HCT116 (cell line): ENCODE data around the gene PBX2. TPM values are rescaled to one million over a fixed set of nuclear protein-coding genes. Genes with fewer than 3 reads are reported as not detected.

Source experiments
- ATAC-seq: fragments of 200-7000 bp; cut with Tn5 transposase; 2 replicates; pipeline ENCODE4 v1.9.1; 2020; ENCODE audit warnings: mild to moderate bottlenecking, moderate library complexity
- BruUV-seq: library from RNA; stranded (reverse); fragments of 400-500 nt; replicated peaks from 2 replicates; lab custom pipeline; 2021; lab: Mats Ljungman, UMichigan
- CTCF ChIA-PET: fragments of 300-600 bp; sonication (Branson Sonifier 250); formaldehyde crosslinking; loops from one replicate; lab custom pipeline; 2021; ENCODE audit warnings: antibody characterized with exemption; lab: Charles Lee
- POLR2A ChIA-PET: fragments of 300-600, 350-600 bp; sonication (Branson Sonifier 250); formaldehyde crosslinking; loops from one replicate; lab custom pipeline; 2021; ENCODE audit warnings: antibody characterized with exemption; lab: Charles Lee
- RAD21 ChIA-PET, 2 experiments: fragments of 300-600 bp; sonication (Branson Sonifier 250); formaldehyde crosslinking; loops; one replicate each; lab custom pipeline; 2023; ENCODE audit warnings: low total read pairs in 2 of 2; ENCODE audit not compliant: uncharacterized antibody in 2 of 2, unreplicated experiment in 2 of 2, low non-redundant PET in 1 of 2; lab: Charles Lee
- DNase-seq: peaks from one replicate; pipeline ENCODE4 v3.0.0-alpha.2; 2010; ENCODE audit warnings: low read depth, low spot score
- H2AFZ ChIP-seq: fragments of 200-600 bp; shearing (Covaris generic), sonication (generic); 2 replicates; pipeline ENCODE4 v1.6.1; 2017; ENCODE audit warnings: low read depth, mixed run types, mixed read lengths, antibody characterized with exemption, low read length; ENCODE audit not compliant: poor library complexity, severe bottlenecking
- H3K27ac ChIP-seq: 2 replicates; pipeline ENCODE4 v1.5.1; 2012; ENCODE audit warnings: low read depth, low read length
- H3K27me3 ChIP-seq: fragments of 200-600 bp; sonication (generic); 2 replicates; pipeline ENCODE4 v1.6.1; 2016; ENCODE audit warnings: mixed run types, low read length, mixed read lengths; ENCODE audit not compliant: insufficient read depth
- H3K36me3 ChIP-seq, 2 experiments: fragments of 200-500 bp in 1 of 2; fragments of 200-600 bp in 1 of 2; sonication (Bioruptor generic) in 1 of 2; sonication (generic) in 1 of 2; 2 replicates each; pipeline versions ENCODE4 v1.5.1 to v1.6.1; 2014 to 2016; ENCODE audit warnings: low read length in 2 of 2, inconsistent platforms in 1 of 2, mixed read lengths in 1 of 2, mixed run types in 1 of 2; ENCODE audit not compliant: insufficient read depth in 2 of 2, control insufficient read depth in 1 of 2
- H3K4me1 ChIP-seq, 2 experiments: fragments of 200-600 bp in 1 of 2; sonication (generic) in 1 of 2; 2 replicates each; pipeline versions ENCODE4 v1.5.1 to v1.6.1; 2012 to 2017; ENCODE audit warnings: low read length in 2 of 2, inconsistent platforms in 1 of 2, mild to moderate bottlenecking in 1 of 2, mixed read lengths in 1 of 2, mixed run types in 1 of 2, moderate library complexity in 1 of 2; ENCODE audit not compliant: insufficient read depth in 2 of 2, control insufficient read depth in 1 of 2
- H3K4me2 ChIP-seq: fragments of 200-600 bp; sonication (generic); 2 replicates; pipeline ENCODE4 v1.6.1; 2017; ENCODE audit warnings: mixed run types, low read length, mixed read lengths
- H3K4me3 ChIP-seq, 2 experiments: fragments of 200-600 bp in 1 of 2; sonication (generic) in 1 of 2; replicated peaks in 1 of 2; 2 replicates each; pipeline ENCODE4 v1.5.1; 2011 to 2016; ENCODE audit warnings: low read length in 2 of 2, control low read depth in 1 of 2, low read depth in 1 of 2, mild to moderate bottlenecking in 1 of 2, mixed read lengths in 1 of 2, mixed run types in 1 of 2
- H3K79me2 ChIP-seq: fragments of 200-600 bp; sonication (generic); 2 replicates; pipeline ENCODE4 v1.6.1; 2017; ENCODE audit warnings: mild to moderate bottlenecking, mixed run types, low read length, moderate library complexity, mixed read lengths; ENCODE audit not compliant: insufficient read depth
- H3K9ac ChIP-seq: fragments of 200-600 bp; sonication (generic); 2 replicates; pipeline ENCODE4 v1.6.1; 2016; ENCODE audit warnings: low read length, mixed read lengths
- H3K9me2 ChIP-seq: fragments of 200-600 bp; sonication (generic), shearing (Covaris generic); 2 replicates; pipeline ENCODE4 v1.6.1; 2017; ENCODE audit warnings: mixed run types, mild to moderate bottlenecking, moderate library complexity; ENCODE audit not compliant: insufficient read depth
- H3K9me3 ChIP-seq, 2 experiments: fragments of 200-500 bp in 1 of 2; fragments of 200-600 bp in 1 of 2; sonication (Bioruptor generic) in 1 of 2; sonication (generic) in 1 of 2; 2 replicates each; pipeline ENCODE4 v1.6.1; 2014 to 2017; ENCODE audit warnings: low read length in 2 of 2, mixed read lengths in 2 of 2, inconsistent platforms in 1 of 2, low read depth in 1 of 2, mild to moderate bottlenecking in 1 of 2, mixed run types in 1 of 2, moderate library complexity in 1 of 2; ENCODE audit not compliant: control insufficient read depth in 1 of 2, insufficient read depth in 1 of 2
- H4K20me1 ChIP-seq: fragments of 200-600 bp; sonication (generic), shearing (Covaris generic); 2 replicates; pipeline ENCODE4 v1.6.1; 2017; ENCODE audit warnings: mixed run types, mild to moderate bottlenecking, moderate library complexity; ENCODE audit not compliant: insufficient read depth
- ATF3 ChIP-seq: IDR thresholded peaks from 2 replicates; pipeline ENCODE4 v1.6.1; 2012
- CEBPB ChIP-seq: IDR thresholded peaks from 2 replicates; pipeline ENCODE4 v1.6.1; 2012; ENCODE audit warnings: low read depth
- EGR1 ChIP-seq: IDR thresholded peaks from 2 replicates; pipeline ENCODE4 v1.6.1; 2012; ENCODE audit warnings: low read depth
- EZH2 ChIP-seq: fragments of 200-600 bp; sonication (generic); IDR thresholded peaks from 2 replicates; pipeline ENCODE4 v1.6.1; 2017; ENCODE audit warnings: antibody characterized with exemption, mixed run types
- FOSL1 ChIP-seq: IDR thresholded peaks from 2 replicates; pipeline ENCODE4 v1.6.1; 2012; ENCODE audit warnings: low read depth
- JUND ChIP-seq: IDR thresholded peaks from 2 replicates; pipeline ENCODE4 v1.6.1; 2012
- MAX ChIP-seq: IDR thresholded peaks from 2 replicates; pipeline ENCODE4 v1.6.1; 2012
- POLR2A ChIP-seq: IDR thresholded peaks from 2 replicates; pipeline ENCODE4 v1.7.0; 2011; ENCODE audit warnings: borderline replicate concordance; ENCODE audit not compliant: insufficient read depth, insufficient read length; ENCODE audit errors: extremely low read depth
- POLR2AphosphoS5 ChIP-seq: IDR thresholded peaks from 2 replicates; pipeline ENCODE4 v1.6.1; 2011; ENCODE audit warnings: mild to moderate bottlenecking, low read depth, low read length, moderate library complexity
- REST ChIP-seq: IDR thresholded peaks from 2 replicates; pipeline ENCODE4 v1.6.1; 2012; ENCODE audit warnings: low read depth
- SIN3A ChIP-seq: IDR thresholded peaks from 2 replicates; pipeline ENCODE4 v1.6.1; 2012; ENCODE audit warnings: low read depth
- TCF7L2 ChIP-seq: IDR thresholded peaks from 2 replicates; pipeline ENCODE4 v1.7.0; 2011; ENCODE audit warnings: borderline replicate concordance, inconsistent platforms; ENCODE audit not compliant: insufficient read depth, insufficient read length; ENCODE audit errors: extremely low read depth
- YY1 ChIP-seq: IDR thresholded peaks from 2 replicates; pipeline ENCODE4 v1.6.1; 2011; ENCODE audit warnings: low read length, low read depth, moderate library complexity, mild to moderate bottlenecking; ENCODE audit not compliant: insufficient replicate concordance; ENCODE audit errors: extremely low read depth
- ZFX ChIP-seq: fragments of 450-650 bp; IDR thresholded peaks from 2 replicates; pipeline ENCODE4 v1.6.1; 2017
- intact Hi-C: fragments of 100-400 bp; cut with micrococcal nuclease; formaldehyde crosslinking; loops from 2 replicates; pipeline ENCODE4 v1.10.0; 2022
- total RNA-seq: library from RNA; stranded (reverse); gene quantifications from one replicate; pipeline ENCODE4 v1.2.1, GENCODE V29; 2021; ENCODE audit not compliant: unreplicated experiment

The PBX2 gene
- total RNA-seq, 1 experiment from 2014 or later = 79.0 TPM

DNA sequence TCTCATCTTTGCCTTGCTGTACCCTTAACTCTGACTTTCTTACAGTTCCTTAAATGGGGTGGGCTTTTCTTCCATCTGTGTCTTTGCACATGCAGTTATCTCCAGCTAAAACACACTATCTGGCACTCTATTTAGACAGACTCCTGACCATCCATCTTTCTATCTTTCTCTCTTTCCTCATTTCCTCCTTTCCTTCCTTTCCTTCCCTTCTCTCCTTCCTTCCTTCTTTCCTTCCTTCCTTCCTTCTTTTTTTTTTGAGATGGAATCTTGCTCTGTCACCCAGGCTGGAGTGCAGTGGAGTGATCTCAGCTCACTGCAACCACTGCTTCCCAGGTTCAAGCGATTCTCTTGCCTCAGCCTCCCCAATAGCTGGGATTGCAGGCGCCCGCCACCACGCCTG, 25.6 kb upstream of the PBX2 start:
- Histone ChIP-seq H3K9me2 (no peaks in the 10 kb centered on the region), H3K9me3 (no peaks in the 10 kb centered on the region), H3K79me2 (no peaks in the 10 kb centered on the region), H3K36me3 (no peaks in the 10 kb centered on the region), H2AFZ (no peak overlapping the region), H3K27ac (no peak overlapping the region), H4K20me1 (no peaks in the 10 kb centered on the region), H3K4me1 (no peaks in the 10 kb centered on the region), H3K4me2 (no peak overlapping the region), H3K9ac (no peak overlapping the region), H3K27me3 (no peaks in the 10 kb centered on the region), H3K4me3 (no peak overlapping the region)
- no TSS peak for BruUV-seq
- intact Hi-C loops = no loop called here
- ChIA-PET POLR2A (no interaction called here), CTCF (no interaction called here), RAD21 (no interaction called here)
- DNase-seq (no peak), ATAC-seq (no peak)
- TF ChIP-seq JUND (no peak), EGR1 (no peak), YY1 (no peak), POLR2AphosphoS5 (no peak), SIN3A (no peak), POLR2A (no peak), ATF3 (no peak), EZH2 (no peak), CEBPB (no peak), FOSL1 (no peak), TCF7L2 (no peak), REST (no peak), ZFX (no peak), MAX (no peak)
